Mesenchymal stem cell (in vitro differentiated cells and primary cell): ENCODE measurements around the gene UBASH3B.

ENCODE experiments used
- DNase-seq: peaks from one replicate; pipeline ENCODE4 v3.0.0-alpha.2; 2013
- H2AFZ ChIP-seq: one replicate; pipeline ENCODE4 v1.6.1; 2013; ENCODE audit warnings: low read depth, mild to moderate bottlenecking, control low read depth, inconsistent platforms, low read length, moderate library complexity
- H2AK5ac ChIP-seq: 2 replicates; pipeline ENCODE4 v1.6.1; 2013; ENCODE audit warnings: low read length, moderate library complexity, mild to moderate bottlenecking, inconsistent platforms; ENCODE audit not compliant: severe bottlenecking
- H2BK120ac ChIP-seq: one replicate; pipeline ENCODE4 v1.6.1; 2013; ENCODE audit warnings: low read depth, mild to moderate bottlenecking, inconsistent platforms, low read length, moderate library complexity
- H2BK12ac ChIP-seq, 2 experiments: one replicate each; pipeline ENCODE4 v1.6.1; 2013; ENCODE audit warnings: inconsistent platforms in 2 of 2, low read length in 2 of 2, mild to moderate bottlenecking in 2 of 2, moderate library complexity in 2 of 2, control low read depth in 1 of 2
- H2BK15ac ChIP-seq: one replicate; pipeline ENCODE4 v1.6.1; 2013; ENCODE audit warnings: mild to moderate bottlenecking, low read depth, inconsistent platforms; ENCODE audit not compliant: poor library complexity, severe bottlenecking
- H2BK5ac ChIP-seq: 2 replicates; pipeline ENCODE4 v1.6.1; 2013; ENCODE audit warnings: low read depth, mild to moderate bottlenecking, low read length, control low read depth, inconsistent platforms; ENCODE audit not compliant: poor library complexity, severe bottlenecking
- H3K14ac ChIP-seq, 2 experiments: one replicate each; pipeline ENCODE4 v1.6.1; 2013; ENCODE audit warnings: inconsistent platforms in 2 of 2, low read length in 2 of 2, control low read depth in 1 of 2, mild to moderate bottlenecking in 1 of 2, moderate library complexity in 1 of 2
- H3K18ac ChIP-seq, 2 experiments: one replicate each; pipeline ENCODE4 v1.6.1; 2013; ENCODE audit warnings: inconsistent platforms in 2 of 2, low read length in 2 of 2, control low read depth in 1 of 2, low read depth in 1 of 2, mild to moderate bottlenecking in 1 of 2
- H3K23ac ChIP-seq, 2 experiments: one replicate each; pipeline ENCODE4 v1.6.1; 2013; ENCODE audit warnings: inconsistent platforms in 2 of 2, low read length in 2 of 2, mild to moderate bottlenecking in 2 of 2, moderate library complexity in 2 of 2, control low read depth in 1 of 2
- H3K27ac ChIP-seq: 2 replicates; pipeline ENCODE4 v1.5.1; 2013; ENCODE audit warnings: mild to moderate bottlenecking, moderate library complexity, low read length, control low read depth, inconsistent platforms; ENCODE audit not compliant: poor library complexity, severe bottlenecking
- H3K27me3 ChIP-seq, 2 experiments: 2 replicates each; pipeline versions ENCODE4 v1.6.1 to v1.7.0; 2013; ENCODE audit warnings: low read length in 2 of 2, mild to moderate bottlenecking in 2 of 2, moderate library complexity in 2 of 2, control low read depth in 1 of 2, inconsistent platforms in 1 of 2; ENCODE audit not compliant: control insufficient read depth in 1 of 2, insufficient read depth in 1 of 2
- H3K36me3 ChIP-seq, 2 experiments: 2 replicates each; pipeline versions ENCODE4 v1.6.1 to v1.7.0; 2013; ENCODE audit warnings: low read length in 2 of 2, control low read depth in 1 of 2, inconsistent platforms in 1 of 2, low read depth in 1 of 2, mild to moderate bottlenecking in 1 of 2; ENCODE audit not compliant: insufficient read depth in 2 of 2, control insufficient read depth in 1 of 2
- H3K4ac ChIP-seq, 2 experiments: one replicate each; pipeline ENCODE4 v1.6.1; 2013; ENCODE audit warnings: inconsistent platforms in 2 of 2, low read length in 2 of 2, mild to moderate bottlenecking in 2 of 2, moderate library complexity in 2 of 2, control low read depth in 1 of 2, low read depth in 1 of 2
- H3K4me1 ChIP-seq: 2 replicates; pipeline ENCODE4 v1.6.1; 2013; ENCODE audit warnings: low read depth, low read length, control low read depth; ENCODE audit not compliant: control insufficient read depth, insufficient read depth
- H3K4me2 ChIP-seq: 2 replicates; pipeline ENCODE4 v1.6.1; 2013; ENCODE audit warnings: low read length, mild to moderate bottlenecking, inconsistent platforms; ENCODE audit not compliant: poor library complexity, severe bottlenecking
- H3K4me3 ChIP-seq, 2 experiments: 2 replicates each; pipeline versions ENCODE4 v1.5.1 to v1.7.0; 2013; ENCODE audit warnings: low read length in 2 of 2, mild to moderate bottlenecking in 2 of 2, control low read depth in 1 of 2, low read depth in 1 of 2; ENCODE audit not compliant: insufficient read depth in 1 of 2
- H3K79me1 ChIP-seq: replicated peaks from 2 replicates; pipeline ENCODE4 v1.6.1; 2013; ENCODE audit warnings: mild to moderate bottlenecking, control low read depth, low read length, inconsistent platforms; ENCODE audit not compliant: poor library complexity, severe bottlenecking
- H3K9ac ChIP-seq: 2 replicates; pipeline ENCODE4 v1.7.0; 2013; ENCODE audit warnings: mild to moderate bottlenecking, low read length, moderate library complexity
- H3K9me3 ChIP-seq: 2 replicates; pipeline ENCODE4 v1.7.0; 2013; ENCODE audit warnings: mild to moderate bottlenecking, low read length; ENCODE audit not compliant: control insufficient read depth
- H4K8ac ChIP-seq: one replicate; pipeline ENCODE4 v1.6.1; 2013; ENCODE audit warnings: inconsistent platforms, mild to moderate bottlenecking, low read length, moderate library complexity
- H4K91ac ChIP-seq: one replicate; pipeline ENCODE4 v1.6.1; 2013; ENCODE audit warnings: mild to moderate bottlenecking, low read length, inconsistent platforms
- WGBS: methylation state at CpG from one replicate; pipeline ENCODE4 v1.1.7; 2013; ENCODE audit warnings: mixed read lengths; 5-methylcytosine and 5-hydroxymethylcytosine counted together

Gene UBASH3B

GRCh38 chr11:122811721-122812120 lies 156.2 kb downstream of the UBASH3B start:
- no peak overlapping the region for H4K91ac ChIP-seq
- 100% methylated on average over 2 of the region's 2 CpGs for WGBS
- H3K18ac ChIP-seq, result no peak overlapping the region
- H3K23ac ChIP-seq, result no peak overlapping the region
- no peak overlapping the region for H3K14ac ChIP-seq
- no peak overlapping the region for H2BK15ac ChIP-seq
- H3K79me1 ChIP-seq, result peaks cover 8% of the 10 kb centered on the region
- no peak overlapping the region for H3K4me3 ChIP-seq
- H3K36me3 ChIP-seq, result peaks cover 12 to 25% of the 10 kb centered on the region in 2 experiments
- H3K27me3 ChIP-seq, result no peaks in the 10 kb centered on the region
- no peak overlapping the region for H2BK5ac ChIP-seq
- H3K27ac ChIP-seq, result no peak overlapping the region
- no peaks in the 10 kb centered on the region for H3K9me3 ChIP-seq
- H3K4ac ChIP-seq, result no peak overlapping the region
- no peak overlapping the region for H2BK12ac ChIP-seq
- H2AFZ ChIP-seq, result no peak overlapping the region
- H2AK5ac ChIP-seq, result no peak overlapping the region
- no peak for DNase-seq
- H3K4me2 ChIP-seq, result no peak overlapping the region
- no peak overlapping the region for H4K8ac ChIP-seq
- H3K9ac ChIP-seq, result no peak overlapping the region
- H3K4me1 ChIP-seq, result no peaks in the 10 kb centered on the region
- no peak overlapping the region for H2BK120ac ChIP-seq

- Histone ChIP-seq H4K91ac (no peak overlapping the region), H2AFZ (no peak overlapping the region), H3K4me3 (no peak overlapping the region), H2BK5ac (no peak overlapping the region), H3K23ac (no peak overlapping the region), H3K4me1 (no peaks in the 10 kb centered on the region), H3K9ac (no peak overlapping the region), H3K4ac (no peak overlapping the region), H3K36me3 (peaks cover 8 to 19% of the 10 kb centered on the region in 2 experiments), H3K9me3 (no peaks in the 10 kb centered on the region), H3K27ac (no peak overlapping the region), H3K79me1 (peaks cover 6% of the 10 kb centered on the region), H4K8ac (no peak overlapping the region), H3K14ac (no peak overlapping the region), H2BK12ac (no peak overlapping the region), H3K4me2 (no peak overlapping the region), H2BK15ac (no peak overlapping the region), H2BK120ac (no peak overlapping the region), H2AK5ac (no peak overlapping the region), H3K18ac (no peak overlapping the region), H3K27me3 (no peaks in the 10 kb centered on the region)
- no peak for DNase-seq
- 73% methylated on average over 3 of the region's 4 CpGs for WGBS
These were observed 157.1 kb downstream of the UBASH3B start for GRCh38 chr11:122812638-122813037.

- Histone ChIP-seq H3K9me3 (no peaks in the 10 kb centered on the region), H3K36me3 (peaks cover 5 to 19% of the 10 kb centered on the region in 2 experiments), H3K27me3 (no peaks in the 10 kb centered on the region), H3K4ac (no peak overlapping the region), H3K4me2 (no peak overlapping the region), H2BK15ac (no peak overlapping the region), H2AK5ac (no peak overlapping the region), H3K9ac (no peak overlapping the region), H3K79me1 (peaks cover 3% of the 10 kb centered on the region), H2BK12ac (no peak overlapping the region), H2BK5ac (no peak overlapping the region), H2AFZ (no peak overlapping the region), H3K4me1 (no peaks in the 10 kb centered on the region), H4K8ac (no peak overlapping the region), H3K27ac (no peak overlapping the region), H3K4me3 (no peak overlapping the region), H3K18ac (no peak overlapping the region), H4K91ac (no peak overlapping the region), H3K23ac (no peak overlapping the region), H2BK120ac (no peak overlapping the region), H3K14ac (no peak overlapping the region)
- WGBS, result 49% methylated on average over 5 of the region's 8 CpGs
- DNase-seq, result no peak
These were observed 157.8 kb downstream of the UBASH3B start for GRCh38 chr11:122813176-122813893.

GRCh38 chr11:122813894-122814270 lies 158.4 kb downstream of the UBASH3B start:
- no peaks in the 10 kb centered on the region for H3K4me1 ChIP-seq
- no peak overlapping the region for H3K14ac ChIP-seq
- H3K27me3 ChIP-seq, result no peaks in the 10 kb centered on the region
- no peaks in the 10 kb centered on the region for H3K9me3 ChIP-seq
- no peak overlapping the region for H3K23ac ChIP-seq
- H3K4me3 ChIP-seq, result no peak overlapping the region
- no peak overlapping the region for H4K91ac ChIP-seq
- H3K79me1 ChIP-seq, result peaks cover 2% of the 10 kb centered on the region
- H3K27ac ChIP-seq, result no peak overlapping the region
- no peak overlapping the region for H2BK12ac ChIP-seq
- no peak overlapping the region for H2BK120ac ChIP-seq
- H2AK5ac ChIP-seq, result no peak overlapping the region
- no peak overlapping the region for H3K4me2 ChIP-seq
- no CpG with 5 or more reads among the region's 1 CpG for WGBS
- no peak overlapping the region for H2BK5ac ChIP-seq
- H3K36me3 ChIP-seq, result peaks cover 5 to 19% of the 10 kb centered on the region in 2 experiments
- no peak for DNase-seq
- no peak overlapping the region for H2AFZ ChIP-seq
- no peak overlapping the region for H3K9ac ChIP-seq
- H3K18ac ChIP-seq, result no peak overlapping the region
- H3K4ac ChIP-seq, result no peak overlapping the region
- H2BK15ac ChIP-seq, result no peak overlapping the region
- H4K8ac ChIP-seq, result no peak overlapping the region
